GM10248 (cell line): ENCODE measurements around the gene ZCCHC24.
A peak's percentile ranks its signal among the peaks of the same experiment; 100 is the strongest.

Source experiments
- CTCF ChIA-PET: fragments of 300-600 bp; sonication (Branson Sonifier 250); formaldehyde crosslinking; extraction: SDS; loops from one replicate; lab custom pipeline; 2021; ENCODE audit warnings: antibody characterized with exemption; lab: Yijun Ruan, JAX
- POLR2A ChIA-PET: fragments of 350-650 bp; sonication (Branson Sonifier 250); formaldehyde crosslinking; extraction: SDS; loops from one replicate; lab custom pipeline; 2020; ENCODE audit warnings: antibody characterized with exemption; lab: Yijun Ruan, JAX
- DNase-seq: peaks from one replicate; pipeline ENCODE4 v3.0.0; 2012; ENCODE audit errors: extremely low spot score
- TF ChIP-seq, protein P1 (sequence below): IDR thresholded peaks from 2 replicates; pipeline ENCODE4 v1.5.1; 2012; ENCODE audit warnings: mild to moderate bottlenecking, low read depth; ENCODE audit errors: extremely low read depth, missing control alignments, control extremely low read depth

ZCCHC24 gene

GRCh38 chr10:79444199-79445119, 965 bp downstream of the ZCCHC24 start:
- POLR2A ChIA-PET, result no interaction called here
- TF ChIP-seq, protein P1, sequence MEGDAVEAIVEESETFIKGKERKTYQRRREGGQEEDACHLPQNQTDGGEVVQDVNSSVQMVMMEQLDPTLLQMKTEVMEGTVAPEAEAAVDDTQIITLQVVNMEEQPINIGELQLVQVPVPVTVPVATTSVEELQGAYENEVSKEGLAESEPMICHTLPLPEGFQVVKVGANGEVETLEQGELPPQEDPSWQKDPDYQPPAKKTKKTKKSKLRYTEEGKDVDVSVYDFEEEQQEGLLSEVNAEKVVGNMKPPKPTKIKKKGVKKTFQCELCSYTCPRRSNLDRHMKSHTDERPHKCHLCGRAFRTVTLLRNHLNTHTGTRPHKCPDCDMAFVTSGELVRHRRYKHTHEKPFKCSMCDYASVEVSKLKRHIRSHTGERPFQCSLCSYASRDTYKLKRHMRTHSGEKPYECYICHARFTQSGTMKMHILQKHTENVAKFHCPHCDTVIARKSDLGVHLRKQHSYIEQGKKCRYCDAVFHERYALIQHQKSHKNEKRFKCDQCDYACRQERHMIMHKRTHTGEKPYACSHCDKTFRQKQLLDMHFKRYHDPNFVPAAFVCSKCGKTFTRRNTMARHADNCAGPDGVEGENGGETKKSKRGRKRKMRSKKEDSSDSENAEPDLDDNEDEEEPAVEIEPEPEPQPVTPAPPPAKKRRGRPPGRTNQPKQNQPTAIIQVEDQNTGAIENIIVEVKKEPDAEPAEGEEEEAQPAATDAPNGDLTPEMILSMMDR, result no peak
- CTCF ChIA-PET, result interaction anchor here (0.8 to 1.1 kb wide), 3 partner anchors 10 to 24 kb away, joined by 3 to 4 read pairs (median 3); no protein-coding TSS in a partner anchor
- DNase-seq, result peak; percentile 63

GRCh38 chr10:79443338-79444198, 1.9 kb downstream of the ZCCHC24 start:
- DNase-seq, result peak; percentile 14
- TF ChIP-seq, protein P1, result no peak
- POLR2A ChIA-PET, result no interaction called here
- CTCF ChIA-PET, result interaction anchor here (1.0 to 1.5 kb wide), 2 partner anchors 13 to 79 kb away, joined by 3 to 7 read pairs; no protein-coding TSS in a partner anchor

DNA sequence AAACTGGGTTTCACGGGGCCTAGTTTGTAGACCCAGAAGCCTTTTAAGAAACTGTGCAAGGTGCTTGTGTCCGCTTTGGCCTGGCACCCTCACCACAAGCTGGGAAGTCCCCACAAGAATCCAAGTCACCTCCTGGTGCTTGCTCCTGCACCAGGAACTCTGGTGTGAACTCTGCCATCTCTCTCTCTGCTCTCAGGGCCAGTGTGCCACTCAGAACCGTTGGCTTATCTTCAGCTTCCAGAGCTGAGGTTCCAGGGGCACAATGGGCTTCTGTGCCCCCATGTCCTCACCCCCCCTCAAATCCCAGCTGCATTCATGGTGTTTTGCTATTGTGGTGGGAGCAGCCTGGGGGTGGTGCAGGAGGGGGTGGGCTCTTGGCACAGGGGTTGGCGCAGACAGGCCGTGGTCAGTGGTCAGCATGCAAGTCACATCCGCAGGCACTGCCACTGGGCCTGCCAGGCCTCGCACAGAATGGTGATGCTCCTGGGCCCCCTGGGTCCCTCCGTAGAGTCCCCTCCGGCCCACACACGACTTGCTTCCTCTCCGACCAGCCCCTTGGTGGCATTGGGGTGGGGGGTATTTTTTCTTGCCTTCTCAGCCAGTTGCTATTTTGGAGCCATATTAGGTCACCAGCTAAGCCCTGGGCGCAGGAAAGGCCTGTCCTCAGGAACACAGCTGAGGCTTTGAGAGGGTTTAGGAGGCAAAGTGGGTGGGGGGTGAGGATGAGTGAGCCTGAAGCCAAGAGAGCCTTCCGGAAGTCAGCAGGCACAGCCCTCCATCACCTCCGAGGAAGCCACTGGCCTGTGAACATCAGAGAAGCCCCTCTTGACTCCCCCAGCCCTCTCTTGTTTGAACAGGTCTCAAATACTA, 3.0 kb downstream of the ZCCHC24 start:
- POLR2A ChIA-PET, result no interaction called here
- DNase-seq, result peak; percentile 13
- TF ChIP-seq, protein P1, result no peak
- CTCF ChIA-PET, result interaction anchor here (0.9 to 1.5 kb wide), 3 partner anchors 14 to 41 kb away, joined by 3 to 7 read pairs (median 3); no protein-coding TSS in a partner anchor

GRCh38 chr10:79441433-79441832, 4.0 kb downstream of the ZCCHC24 start:
- CTCF ChIA-PET, result interaction anchor here (0.9 to 1.9 kb wide), 6 partner anchors 25 to 67 kb away, joined by 3 to 7 read pairs (median 3); no protein-coding TSS in a partner anchor
- TF ChIP-seq, protein P1, result no peak
- POLR2A ChIA-PET, result no interaction called here
- no peak for DNase-seq

GRCh38 chr10:79440281-79440680, 5.1 kb downstream of the ZCCHC24 start:
- ChIA-PET POLR2A (no interaction called here), CTCF (interaction anchor here (0.9 to 1.9 kb wide), 4 partner anchors 28 to 66 kb away, joined by 3 to 7 read pairs (median 4); no protein-coding TSS in a partner anchor)
- no peak for DNase-seq

More at GRCh38 chr10:79440281-79440680, 5.1 kb downstream of the ZCCHC24 start:
- TF ChIP-seq, protein P1, result no peak
